HG02798 (cell line): ENCODE data around the gene TBC1D8.

Experiments
- ATAC-seq: cut with Tn5 transposase; IDR thresholded peaks from one replicate; pipeline ENCODE4 v1.9.1; 2021; ENCODE audit warnings: mild to moderate bottlenecking; ENCODE audit not compliant: unreplicated experiment, poor library complexity

The TBC1D8 gene

GRCh38 chr2:100963026-100963375 is 188.2 kb downstream of the TBC1D8 start:
- ATAC-seq = no peak

- ATAC-seq = no peak
Measured at GRCh38 chr2:100962366-100963025, 188.7 kb downstream of the TBC1D8 start.

- no peak for ATAC-seq
Measured at GRCh38 chr2:100960688-100961087, 190.5 kb downstream of the TBC1D8 start.

- no peak for ATAC-seq
Measured at GRCh38 chr2:100959225-100959880, 191.8 kb downstream of the TBC1D8 start.

- ATAC-seq = no peak
Measured at GRCh38 chr2:100957996-100958653, 193.1 kb downstream of the TBC1D8 start.
